Measurements from ENCODE around the gene BRD1.

BRD1 gene

GRCh38 chr22:49827853-49828598, at the start of gene BRD1:
Gene BRD1, minus strand, starts transcription at chr22:49827873. Its CDS starts 3,556 bp downstream, at chr22:49824317.
- no peak for TF ChIP-seq CTCF (IDR thresholded peaks at IDR 0.05; ENCODE audit: extremely low read depth, insufficient read depth, missing control alignments)
- in situ Hi-C loops (cut with MboI; ENCODE audit: low pct_unique_long_range_greater_than_20kb, low sequenced_read_pairs, unreplicated experiment) = no loop called here
- peak; percentile 84 for DNase-seq (ENCODE audit: low spot score)

DNA sequence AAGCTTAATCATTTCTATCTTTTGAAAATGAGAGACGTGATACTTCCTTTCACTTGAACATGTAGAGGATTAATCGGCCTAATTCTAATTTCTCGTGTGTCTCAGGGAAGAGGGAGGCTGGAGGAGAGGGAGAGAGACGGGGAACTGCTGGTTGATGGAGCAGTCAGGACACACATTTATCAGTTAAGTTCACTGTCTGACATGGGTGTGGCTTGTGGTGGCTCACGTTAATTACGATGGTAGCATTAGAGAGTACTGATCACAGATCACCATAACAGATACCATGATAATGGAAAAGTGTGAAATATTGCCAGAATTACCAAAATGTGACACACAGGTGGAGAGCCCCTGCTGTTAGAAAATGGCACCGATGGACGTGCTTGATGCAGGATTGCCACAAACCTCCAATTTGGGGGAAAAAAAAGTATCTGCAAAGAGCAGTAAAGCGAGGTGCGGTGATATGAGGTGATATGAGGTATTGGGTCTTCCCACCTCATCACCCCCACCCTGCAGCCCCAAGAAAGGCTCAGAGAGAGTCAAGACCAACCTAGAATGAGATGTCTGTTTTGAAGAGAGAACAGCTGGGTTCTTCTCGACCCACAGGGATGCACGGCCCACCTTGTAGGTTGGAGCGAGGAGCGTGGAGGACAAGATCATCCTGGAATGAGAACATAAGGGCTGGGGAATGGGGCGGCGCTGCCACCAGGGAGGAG, 45.7 kb upstream of the BRD1 start:
- DNase-seq (ENCODE audit: low spot score) = no peak
- TF ChIP-seq CTCF (IDR thresholded peaks at IDR 0.05; ENCODE audit: extremely low read depth, insufficient read depth, missing control alignments) = no peak
- in situ Hi-C loops (cut with MboI; ENCODE audit: low pct_unique_long_range_greater_than_20kb, low sequenced_read_pairs, unreplicated experiment) = no loop called here

- TF ChIP-seq CTCF (IDR thresholded peaks at IDR 0.05; ENCODE audit: extremely low read depth, insufficient read depth, missing control alignments) = no peak
- DNase-seq (ENCODE audit: low spot score) = no peak
- in situ Hi-C loops (cut with MboI; ENCODE audit: low pct_unique_long_range_greater_than_20kb, low sequenced_read_pairs, unreplicated experiment) = no loop called here
These were observed 44.7 kb upstream of the BRD1 start for GRCh38 chr22:49872347-49872746.

DNA sequence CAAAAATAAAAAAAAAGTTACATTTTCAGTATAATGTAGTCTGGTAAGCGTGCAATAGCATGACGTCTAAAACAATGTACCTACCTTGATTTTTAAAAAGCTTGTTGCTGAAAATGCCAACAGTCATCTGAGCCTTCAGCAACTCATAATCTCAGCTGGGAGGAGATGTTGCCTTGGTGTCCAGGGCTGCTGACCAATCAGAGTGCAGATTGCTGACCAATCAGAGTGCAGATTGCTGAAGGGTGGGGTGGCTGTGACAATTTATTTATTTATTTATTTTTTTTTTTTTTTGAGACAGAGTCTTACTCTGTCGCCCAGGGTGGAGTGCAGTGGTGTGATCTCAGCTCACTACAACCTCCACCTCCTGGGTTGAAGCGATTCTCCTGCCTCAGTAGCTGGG, 43.8 kb upstream of the BRD1 start:
- no peak for TF ChIP-seq CTCF (IDR thresholded peaks at IDR 0.05; ENCODE audit: extremely low read depth, insufficient read depth, missing control alignments)
- in situ Hi-C loops (cut with MboI; ENCODE audit: low pct_unique_long_range_greater_than_20kb, low sequenced_read_pairs, unreplicated experiment) = no loop called here
- no peak for DNase-seq (ENCODE audit: low spot score)

DNA sequence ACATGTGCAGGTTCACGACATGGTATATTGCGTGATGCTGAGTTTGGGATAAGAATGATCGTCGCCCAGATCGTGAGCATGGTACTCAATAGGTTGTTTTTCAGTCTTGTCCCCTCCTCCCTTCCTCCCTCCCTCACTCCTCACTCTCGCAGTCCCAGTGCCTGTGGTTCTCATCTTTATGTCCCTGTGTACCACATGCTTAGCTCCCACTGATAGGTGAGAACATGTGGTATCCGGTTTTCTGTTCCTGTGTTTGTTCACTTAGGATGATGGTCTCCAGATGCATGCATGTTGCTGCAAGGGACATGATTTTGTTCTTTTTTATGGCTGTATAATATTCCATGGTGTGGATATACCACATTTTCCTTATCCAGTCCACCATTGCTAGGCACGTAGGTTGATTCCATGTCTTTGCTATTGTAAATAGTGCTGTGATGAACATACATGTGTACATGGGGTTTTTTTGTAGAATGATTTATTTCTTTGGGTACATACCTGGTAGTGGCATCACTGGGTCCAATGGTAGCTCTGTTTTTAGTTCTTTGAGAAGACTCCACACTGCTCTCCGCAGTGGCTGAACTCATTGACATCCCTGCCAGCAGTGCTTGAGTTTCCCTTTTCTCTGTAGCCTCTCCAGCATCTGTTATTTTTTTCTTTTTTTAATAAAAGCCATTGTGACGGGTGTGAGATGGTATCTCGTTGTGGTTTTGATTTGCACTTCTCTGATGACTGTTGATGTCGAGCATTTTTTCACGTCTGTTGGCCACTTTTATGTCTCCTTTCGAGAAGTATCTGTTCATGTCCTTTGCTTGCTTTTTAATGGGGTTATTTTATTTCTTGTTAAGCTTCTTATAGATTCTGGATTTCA, 42.4 kb upstream of the BRD1 start:
- in situ Hi-C loops (cut with MboI; ENCODE audit: low pct_unique_long_range_greater_than_20kb, low sequenced_read_pairs, unreplicated experiment) = no loop called here
- no peak for DNase-seq (ENCODE audit: low spot score)
- TF ChIP-seq CTCF (IDR thresholded peaks at IDR 0.05; ENCODE audit: extremely low read depth, insufficient read depth, missing control alignments) = no peak

GRCh38 chr22:49869086-49869830, 41.6 kb upstream of the BRD1 start:
- in situ Hi-C loops (cut with MboI; ENCODE audit: low pct_unique_long_range_greater_than_20kb, low sequenced_read_pairs, unreplicated experiment) = no loop called here
- no peak for TF ChIP-seq CTCF (IDR thresholded peaks at IDR 0.05; ENCODE audit: extremely low read depth, insufficient read depth, missing control alignments)

More at GRCh38 chr22:49869086-49869830, 41.6 kb upstream of the BRD1 start:
- no peak for DNase-seq (ENCODE audit: low spot score)
